Activated naive CD4-positive, alpha-beta T cell treated with anti-CD3 and anti-CD28 coated beads, Interleukin-2, amount 10 ng/mL, durations not matched to agents 7 days and 5 days (primary cell): ENCODE results near the gene RASAL2.

ENCODE experiments used
- CTCF ChIA-PET: fragments of 350-600 bp; sonication (Branson Sonifier 250); formaldehyde crosslinking; loops from one replicate; lab custom pipeline; 2021; ENCODE audit warnings: antibody characterized with exemption; lab: Charles Lee
- DNase-seq: peaks from one replicate; pipeline ENCODE4 v3.0.0-alpha.2; 2020
- H3K27ac Mint-ChIP-seq: one replicate; pipeline ENCODE4 v1.8.0; 2021; ENCODE audit warnings: mild to moderate bottlenecking, moderate library complexity, mixed read lengths
- H3K27me3 Mint-ChIP-seq: one replicate; pipeline ENCODE4 v1.8.0; 2021; ENCODE audit warnings: mild to moderate bottlenecking, mixed read lengths
- H3K36me3 Mint-ChIP-seq: one replicate; pipeline ENCODE4 v1.8.0; 2021; ENCODE audit warnings: mixed read lengths
- H3K4me1 Mint-ChIP-seq: one replicate; pipeline ENCODE4 v1.8.0; 2021; ENCODE audit warnings: mixed read lengths
- H3K4me3 Mint-ChIP-seq: one replicate; pipeline ENCODE4 v1.8.0; 2021; ENCODE audit warnings: mild to moderate bottlenecking, moderate library complexity, mixed read lengths
- H3K9me3 Mint-ChIP-seq: one replicate; pipeline ENCODE4 v1.8.0; 2021; ENCODE audit warnings: mixed read lengths

The RASAL2 gene

DNA sequence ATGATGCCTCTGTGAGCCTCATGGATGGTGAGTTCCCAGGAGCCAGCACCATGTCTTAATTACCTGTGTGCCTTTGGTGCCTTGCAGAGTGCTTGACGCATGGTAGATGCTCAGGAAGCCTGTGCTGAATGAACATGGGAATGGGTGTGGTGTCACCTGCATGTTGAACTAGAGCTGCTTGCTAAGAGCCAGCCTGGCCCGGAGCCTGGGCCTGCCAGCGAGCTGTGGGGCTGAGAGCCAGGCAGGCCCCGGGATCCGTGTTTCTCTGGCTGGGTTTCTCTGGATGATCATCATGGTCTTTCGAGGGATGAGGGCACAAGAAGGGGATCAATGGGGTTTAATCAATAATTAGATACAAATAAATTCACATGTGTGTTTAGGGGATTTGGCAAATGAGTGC is 412.3 kb downstream of the RASAL2 start:
- H3K4me3 Mint-ChIP-seq, result no peak overlapping the region
- CTCF ChIA-PET, result interaction anchor here (0.9 kb wide), 1 partner anchor 497 kb away, joined by 3 read pairs; no protein-coding TSS in a partner anchor
- no peaks in the 10 kb centered on the region for H3K9me3 Mint-ChIP-seq
- no peak overlapping the region for H3K27ac Mint-ChIP-seq
- no peak for DNase-seq
- H3K4me1 Mint-ChIP-seq, result no peaks in the 10 kb centered on the region
- H3K36me3 Mint-ChIP-seq, result no peaks in the 10 kb centered on the region
- peaks cover 4% of the 10 kb centered on the region for H3K27me3 Mint-ChIP-seq

DNA sequence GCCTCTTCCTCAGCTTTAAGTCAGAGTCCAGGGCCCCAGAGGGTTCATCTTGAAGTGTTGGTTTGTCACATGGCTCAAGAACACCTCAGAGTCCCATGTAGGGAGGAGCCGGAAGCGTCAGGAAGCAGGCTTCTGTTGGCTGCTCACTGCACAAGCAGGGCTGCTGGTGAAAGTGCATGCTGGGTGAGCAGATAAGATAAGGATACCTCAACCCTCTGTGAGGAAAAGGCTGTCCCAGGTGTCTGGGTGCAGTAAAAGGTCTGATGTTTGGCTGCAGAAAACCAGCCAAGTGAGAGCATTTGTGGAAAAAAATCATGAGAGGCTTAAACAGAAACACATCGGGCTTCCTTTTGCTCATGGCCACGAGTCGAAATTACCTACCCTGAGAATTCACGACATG is 412.8 kb downstream of the RASAL2 start:
- Mint-ChIP-seq H3K4me3 (no peak overlapping the region), H3K27me3 (peaks cover 4% of the 10 kb centered on the region), H3K4me1 (no peaks in the 10 kb centered on the region), H3K27ac (no peak overlapping the region), H3K9me3 (no peaks in the 10 kb centered on the region), H3K36me3 (no peaks in the 10 kb centered on the region)
- DNase-seq, result no peak
- CTCF ChIA-PET, result no interaction called here

DNA sequence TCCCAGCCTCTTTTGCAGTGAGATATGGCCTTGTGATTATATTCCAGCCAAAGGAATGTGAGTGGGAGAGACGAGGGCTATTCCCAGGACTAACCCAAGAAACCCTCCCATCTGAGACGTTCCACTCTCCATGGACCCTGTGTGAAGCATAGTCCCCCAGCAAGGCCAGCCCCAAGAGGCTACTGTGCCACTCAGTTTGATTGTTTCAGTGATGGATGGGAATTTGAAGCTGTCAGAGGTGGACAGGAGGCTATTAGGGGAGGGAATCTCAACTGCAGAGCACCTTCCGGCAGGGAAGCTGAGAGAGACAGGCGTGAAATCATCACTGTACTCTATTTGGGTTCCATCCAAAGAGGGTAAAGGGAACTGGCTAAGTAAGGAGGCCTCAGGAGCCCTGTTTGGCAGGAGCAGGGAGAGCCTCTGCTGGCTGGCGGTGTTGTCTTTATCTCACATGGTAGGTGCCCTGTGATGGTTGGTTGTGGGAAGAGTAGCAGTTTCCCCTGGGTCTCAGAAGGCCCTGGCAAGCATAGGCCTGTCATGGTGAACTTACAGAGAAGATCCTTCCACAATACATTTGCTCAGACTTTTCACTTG is 415.6 kb downstream of the RASAL2 start:
- CTCF ChIA-PET, result interaction anchor here (1.6 kb wide), 1 partner anchor 8 kb away, joined by 7 read pairs; no protein-coding TSS in a partner anchor

DNA sequence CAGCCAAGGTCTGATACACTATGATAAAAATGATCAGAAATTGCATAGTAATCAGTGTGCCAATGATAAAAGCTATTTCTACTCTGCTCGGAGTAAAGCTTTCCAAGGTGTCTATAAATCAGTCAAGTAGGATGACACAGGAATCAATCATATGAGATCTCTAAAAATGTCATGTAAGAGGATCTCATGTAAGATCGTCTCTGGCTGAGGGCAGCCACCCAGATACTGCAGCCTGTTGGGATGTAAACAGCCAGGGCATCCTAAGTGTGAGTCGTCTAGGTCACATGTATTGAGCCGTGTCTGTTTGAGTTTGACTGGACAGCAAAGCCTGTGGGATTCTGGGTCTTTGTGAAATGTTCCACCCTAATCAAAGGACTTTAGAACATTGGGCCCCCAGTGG is 416.3 kb downstream of the RASAL2 start:
- Mint-ChIP-seq H3K9me3 (no peaks in the 10 kb centered on the region), H3K4me1 (no peaks in the 10 kb centered on the region), H3K36me3 (no peaks in the 10 kb centered on the region), H3K27me3 (peaks cover 4% of the 10 kb centered on the region), H3K27ac (no peak overlapping the region), H3K4me3 (no peak overlapping the region)
- CTCF ChIA-PET, result interaction anchor here (1.6 kb wide), 1 partner anchor 8 kb away, joined by 7 read pairs; no protein-coding TSS in a partner anchor
- no peak for DNase-seq

More for the DNA sequence above, 415.6 kb downstream of the RASAL2 start:
- H3K27me3 Mint-ChIP-seq, result peaks cover 4% of the 10 kb centered on the region
- H3K9me3 Mint-ChIP-seq, result no peaks in the 10 kb centered on the region
- H3K27ac Mint-ChIP-seq, result no peak overlapping the region
- H3K4me1 Mint-ChIP-seq, result no peaks in the 10 kb centered on the region
- no peak overlapping the region for H3K4me3 Mint-ChIP-seq
- H3K36me3 Mint-ChIP-seq, result no peaks in the 10 kb centered on the region
- DNase-seq, result no peak

DNA sequence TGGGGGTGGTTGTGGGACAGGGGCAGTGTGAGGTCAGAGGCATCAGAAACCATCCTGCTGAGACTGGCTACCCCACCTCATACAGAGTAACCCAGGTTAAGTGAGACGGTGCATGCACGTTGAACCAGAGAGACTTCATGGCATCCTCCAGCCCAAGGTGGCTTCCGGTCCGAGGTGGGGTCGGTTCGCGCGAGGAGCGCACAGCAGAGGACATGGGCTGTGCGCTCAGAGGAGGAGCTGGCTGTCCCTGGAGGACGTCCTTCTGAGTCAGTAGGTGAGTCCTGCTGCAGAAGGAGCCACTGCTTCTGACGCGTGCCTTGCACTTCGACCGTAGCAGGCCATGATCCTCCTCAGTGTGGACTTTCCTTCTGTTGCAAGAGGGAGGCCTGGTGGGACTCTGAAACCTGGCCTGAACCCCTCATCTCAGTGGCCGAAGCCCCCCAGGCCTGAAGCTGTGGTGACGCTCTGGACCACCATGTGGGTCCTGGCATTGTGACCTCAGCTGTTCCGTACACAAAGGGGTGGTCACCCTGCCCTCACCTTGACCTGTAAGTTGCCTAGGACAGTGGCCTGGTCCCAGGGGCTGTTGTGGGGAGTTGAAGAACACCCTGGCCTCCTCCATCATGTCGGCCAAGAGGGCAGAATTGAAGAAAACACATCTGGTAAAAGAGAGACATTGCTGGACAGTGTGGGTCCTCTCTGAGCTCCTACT is 418.8 kb downstream of the RASAL2 start, which contains the start of gene TEX35:
Gene TEX35 (plus strand): TSS at position 544 of the 712 bp plus-strand sequence. CDS start 80 bp downstream, at position 624.
- peaks cover 4% of the 10 kb centered on the region for H3K27me3 Mint-ChIP-seq
- H3K4me1 Mint-ChIP-seq, result no peaks in the 10 kb centered on the region
- CTCF ChIA-PET, result interaction anchor here (1.4 kb wide), 1 partner anchor 11 kb away, joined by 3 read pairs; no protein-coding TSS in a partner anchor
- no peaks in the 10 kb centered on the region for H3K9me3 Mint-ChIP-seq
- no peaks in the 10 kb centered on the region for H3K36me3 Mint-ChIP-seq
- no peak for DNase-seq
- H3K4me3 Mint-ChIP-seq, result no peak within 1 kb of the TSS
- no peak within 1 kb of the TSS for H3K27ac Mint-ChIP-seq

DNA sequence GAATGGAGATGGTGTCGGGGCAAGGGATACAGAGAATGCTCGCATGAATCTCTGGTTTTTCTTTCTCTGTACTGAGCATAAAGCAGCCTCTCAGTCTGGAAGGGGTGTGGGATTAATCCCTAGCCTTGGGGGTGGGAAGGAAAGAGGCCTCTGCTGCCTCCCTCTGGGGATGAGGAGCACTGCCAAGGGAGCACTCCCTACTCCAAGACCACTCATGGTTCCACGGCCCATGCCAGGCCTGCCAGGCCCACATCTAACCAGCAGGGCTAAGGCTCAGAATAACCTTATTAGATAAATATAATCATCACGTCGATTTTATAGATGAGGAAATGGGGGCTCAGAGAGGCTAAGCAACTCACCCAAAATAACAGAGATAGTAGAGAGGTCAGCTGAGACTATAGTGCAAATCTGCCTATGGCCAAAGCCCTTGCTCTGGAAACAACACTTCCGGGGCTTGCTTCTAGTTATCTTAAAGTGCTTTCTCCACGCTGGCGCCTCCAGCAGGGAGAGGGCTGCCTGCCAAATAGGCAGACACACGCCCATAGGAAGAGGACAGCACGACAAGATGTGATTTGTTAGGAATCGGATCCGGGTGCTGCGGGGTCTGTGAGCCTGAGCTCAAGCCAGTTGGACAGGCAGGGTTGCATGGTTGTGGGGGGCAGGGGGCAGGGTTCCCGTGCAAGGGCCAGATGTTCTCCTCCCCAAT is 419.5 kb downstream of the RASAL2 start:
- no peaks in the 10 kb centered on the region for H3K4me1 Mint-ChIP-seq
- no peak overlapping the region for H3K27ac Mint-ChIP-seq
- no peaks in the 10 kb centered on the region for H3K9me3 Mint-ChIP-seq
- H3K27me3 Mint-ChIP-seq, result peaks cover 4% of the 10 kb centered on the region
- no peak for DNase-seq
- CTCF ChIA-PET, result interaction anchor here (1.4 kb wide), 1 partner anchor 11 kb away, joined by 3 read pairs; no protein-coding TSS in a partner anchor
- no peaks in the 10 kb centered on the region for H3K36me3 Mint-ChIP-seq
- H3K4me3 Mint-ChIP-seq, result no peak overlapping the region

DNA sequence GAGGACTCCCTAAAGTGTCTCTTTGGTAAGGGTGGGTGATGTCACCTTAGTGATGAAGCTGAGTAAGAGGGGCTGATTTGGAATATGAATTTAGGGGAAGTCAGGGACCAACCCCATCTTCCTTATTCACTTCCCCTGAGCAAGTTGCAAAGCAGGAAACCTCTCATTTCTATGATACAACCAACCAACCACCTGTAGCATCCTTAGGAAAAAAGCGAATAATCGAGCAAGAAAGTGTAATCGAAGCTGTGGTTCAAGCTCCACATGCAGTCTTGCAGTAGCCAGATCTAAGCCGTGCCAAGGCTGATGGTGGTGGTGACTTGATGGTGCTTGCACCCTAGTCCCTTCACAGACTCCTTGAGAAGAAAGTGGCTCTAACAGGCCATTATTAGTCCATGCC is 422.2 kb downstream of the RASAL2 start:
- Mint-ChIP-seq H3K27me3 (peaks cover 11% of the 10 kb centered on the region), H3K4me3 (no peak overlapping the region)

DNA sequence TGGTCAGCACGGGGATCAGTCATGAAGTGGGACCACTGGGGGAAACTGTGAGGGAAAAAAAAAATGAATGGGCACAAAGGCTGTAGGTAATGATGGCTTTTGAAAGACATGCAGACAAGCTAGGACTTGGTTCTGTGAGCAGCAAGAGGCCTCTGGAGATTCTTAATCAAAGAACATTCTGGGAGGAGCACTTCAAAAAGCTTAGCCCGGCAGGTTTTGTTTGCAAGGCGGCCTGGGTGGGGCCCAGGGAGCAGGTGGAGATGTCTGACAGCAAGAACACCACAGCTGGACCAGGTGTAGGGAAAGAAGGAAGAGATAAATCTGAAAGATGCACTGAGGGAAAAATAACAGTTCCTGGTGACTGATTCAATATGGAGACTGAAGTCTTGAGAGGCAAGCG is 425.0 kb downstream of the RASAL2 start:
- Mint-ChIP-seq H3K36me3 (no peaks in the 10 kb centered on the region), H3K4me1 (no peaks in the 10 kb centered on the region), H3K27me3 (peaks cover 12% of the 10 kb centered on the region), H3K9me3 (no peaks in the 10 kb centered on the region), H3K27ac (no peak overlapping the region), H3K4me3 (no peak overlapping the region)
- CTCF ChIA-PET, result interaction anchor here (1.1 kb wide), 1 partner anchor 12 kb away, joined by 5 read pairs; no protein-coding TSS in a partner anchor
- no peak for DNase-seq

More for the DNA sequence above, 422.2 kb downstream of the RASAL2 start:
- no peaks in the 10 kb centered on the region for H3K9me3 Mint-ChIP-seq
- DNase-seq, result no peak
- no peaks in the 10 kb centered on the region for H3K4me1 Mint-ChIP-seq
- CTCF ChIA-PET, result interaction anchor here (1.4 to 2.8 kb wide), 2 partner anchors 15 to 16 kb away, joined by 6 read pairs; no protein-coding TSS in a partner anchor
- H3K36me3 Mint-ChIP-seq, result no peaks in the 10 kb centered on the region
- no peak overlapping the region for H3K27ac Mint-ChIP-seq

DNA sequence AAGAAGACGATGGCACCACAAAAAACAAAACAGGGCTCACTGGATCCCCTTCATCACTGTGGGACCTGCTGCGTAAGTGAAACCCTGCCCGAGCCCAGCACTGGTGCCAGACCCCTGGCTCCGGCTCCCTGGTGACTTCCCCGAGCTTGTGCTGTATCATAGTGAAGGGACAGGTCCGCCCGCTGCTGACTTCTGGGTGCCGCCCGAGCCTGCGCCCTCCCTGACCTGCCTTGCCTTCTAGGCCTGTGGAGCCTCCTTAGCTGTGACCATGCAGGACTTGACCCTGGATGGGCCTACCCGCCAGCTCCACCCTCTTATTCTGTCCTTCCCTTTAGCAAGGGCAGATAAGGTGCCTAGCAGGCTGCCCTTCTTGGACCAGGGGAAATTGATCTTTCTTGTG is 426.9 kb downstream of the RASAL2 start:
- Mint-ChIP-seq H3K36me3 (no peaks in the 10 kb centered on the region), H3K4me3 (no peak overlapping the region), H3K27ac (no peak overlapping the region), H3K4me1 (no peaks in the 10 kb centered on the region), H3K9me3 (no peaks in the 10 kb centered on the region), H3K27me3 (peaks cover 8% of the 10 kb centered on the region)
- DNase-seq, result no peak
- CTCF ChIA-PET, result interaction anchor here (1.7 kb wide), 1 partner anchor 11 kb away, joined by 5 read pairs; no protein-coding TSS in a partner anchor

DNA sequence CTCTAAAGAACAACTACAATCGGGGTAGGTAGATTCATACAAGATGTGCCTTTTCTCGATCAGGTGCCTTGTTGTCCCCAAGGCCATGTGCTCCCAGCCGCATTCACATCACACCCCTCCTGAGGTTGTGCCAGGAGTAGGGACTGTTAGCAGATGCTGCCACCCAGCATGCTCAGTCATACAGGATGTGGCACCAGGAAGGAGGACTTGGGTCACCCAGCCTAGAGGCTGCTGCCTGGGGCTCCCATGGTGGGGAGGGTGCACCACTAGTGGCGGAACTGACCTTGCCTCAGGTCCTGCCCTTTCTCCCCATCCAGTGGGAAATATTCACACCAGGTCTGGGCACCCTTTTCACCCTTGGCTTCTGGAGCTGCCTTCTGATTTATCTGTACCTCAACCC is 427.3 kb downstream of the RASAL2 start:
- no peak overlapping the region for H3K4me3 Mint-ChIP-seq
- DNase-seq, result no peak
- H3K4me1 Mint-ChIP-seq, result no peaks in the 10 kb centered on the region
- CTCF ChIA-PET, result interaction anchor here (1.7 kb wide), 1 partner anchor 11 kb away, joined by 5 read pairs; no protein-coding TSS in a partner anchor
- H3K27ac Mint-ChIP-seq, result no peak overlapping the region
- H3K9me3 Mint-ChIP-seq, result no peaks in the 10 kb centered on the region
- H3K27me3 Mint-ChIP-seq, result peaks cover 8% of the 10 kb centered on the region
- H3K36me3 Mint-ChIP-seq, result no peaks in the 10 kb centered on the region

DNA sequence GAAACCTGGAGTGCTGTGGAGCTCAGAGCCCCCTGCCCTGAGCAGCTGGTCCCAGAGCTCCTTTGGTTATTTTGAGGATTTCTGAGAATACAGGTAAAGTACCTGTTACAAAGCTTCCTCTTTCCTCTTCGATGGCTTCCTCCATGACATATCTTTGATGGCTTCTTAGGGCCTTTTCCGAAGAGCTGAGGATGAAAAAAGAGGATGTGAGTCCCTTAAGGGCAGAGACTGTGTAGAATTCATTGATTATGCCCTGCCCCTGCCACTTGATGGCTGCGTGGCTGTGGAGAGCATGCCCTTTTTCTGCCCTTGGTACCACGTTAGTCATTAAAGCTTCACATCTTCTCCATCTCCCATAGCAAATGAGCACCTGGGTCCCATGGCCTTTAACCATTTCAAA is 433.2 kb downstream of the RASAL2 start:
- peaks cover under 1% of the 10 kb centered on the region for H3K4me1 Mint-ChIP-seq
- H3K4me3 Mint-ChIP-seq, result no peak overlapping the region
- H3K9me3 Mint-ChIP-seq, result no peaks in the 10 kb centered on the region
- no peaks in the 10 kb centered on the region for H3K36me3 Mint-ChIP-seq
- no peak overlapping the region for H3K27ac Mint-ChIP-seq
- H3K27me3 Mint-ChIP-seq, result no peaks in the 10 kb centered on the region
- no peak for DNase-seq
- CTCF ChIA-PET, result interaction anchor here (0.9 to 1.7 kb wide), 2 partner anchors 14 to 226 kb away, joined by 3 to 4 read pairs; no protein-coding TSS in a partner anchor

DNA sequence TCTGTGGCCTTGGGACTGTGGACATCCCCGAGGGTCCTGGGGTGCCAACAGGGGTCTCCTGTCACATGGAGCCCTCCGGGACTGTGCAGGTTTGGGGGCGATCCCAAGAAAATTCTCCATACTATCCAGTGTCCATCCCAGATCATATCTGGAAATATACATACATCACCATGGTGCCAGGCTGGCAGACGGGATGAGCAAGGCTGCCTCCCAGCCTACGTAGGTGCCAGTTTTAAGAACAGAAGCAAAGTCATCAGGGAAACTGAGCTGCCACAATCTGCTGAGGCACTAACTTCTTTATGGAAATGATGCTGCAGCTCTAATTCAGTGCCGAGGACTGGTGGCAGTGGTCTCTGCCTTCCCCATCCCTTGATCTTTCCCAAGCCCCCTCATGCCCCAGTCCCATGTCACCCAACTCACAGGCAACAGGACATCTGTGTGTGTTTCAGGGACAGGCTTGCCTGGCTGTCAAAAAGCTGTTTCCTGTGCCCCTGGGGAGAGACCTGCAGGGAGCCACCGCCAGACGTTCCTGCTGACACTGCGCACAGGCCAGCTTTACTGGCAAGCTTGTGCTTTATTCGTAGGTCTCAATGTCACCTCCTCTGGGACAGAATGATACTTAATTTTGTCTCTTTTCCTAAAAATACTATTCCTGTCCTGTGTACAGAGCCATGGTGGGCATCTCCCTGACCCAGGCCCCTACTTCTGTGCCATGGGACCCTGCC is 434.5 kb downstream of the RASAL2 start:
- DNase-seq, result no peak
- Mint-ChIP-seq H3K27me3 (no peaks in the 10 kb centered on the region), H3K9me3 (no peaks in the 10 kb centered on the region), H3K4me3 (no peak overlapping the region), H3K36me3 (no peaks in the 10 kb centered on the region), H3K4me1 (peaks cover 3% of the 10 kb centered on the region), H3K27ac (no peak overlapping the region)
- CTCF ChIA-PET, result interaction anchor here (1.2 to 2.6 kb wide), 2 partner anchors 13 to 474 kb away, joined by 4 to 11 read pairs; no protein-coding TSS in a partner anchor

DNA sequence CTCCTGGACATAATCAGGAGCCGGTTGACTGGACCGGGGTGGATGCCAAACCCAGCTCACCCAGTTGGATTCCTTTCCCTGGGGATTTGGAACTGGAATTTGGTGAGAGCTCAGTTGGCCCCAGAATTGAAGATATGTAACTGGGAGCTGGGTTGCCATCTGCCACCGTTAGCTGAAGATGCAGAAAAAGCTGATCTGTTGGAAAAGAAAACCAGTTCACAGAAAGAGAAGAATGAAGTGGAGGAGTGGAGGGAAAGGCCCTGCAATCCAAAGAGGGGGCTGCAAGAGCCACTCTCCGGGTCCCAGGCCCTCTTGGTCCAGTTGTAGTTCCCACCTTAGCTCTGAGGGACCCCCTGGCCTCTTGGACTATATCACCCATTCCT is 435.0 kb downstream of the RASAL2 start:
- no peak overlapping the region for H3K27ac Mint-ChIP-seq
- peaks cover 3% of the 10 kb centered on the region for H3K4me1 Mint-ChIP-seq
- DNase-seq, result no peak
- CTCF ChIA-PET, result interaction anchor here (1.2 to 2.6 kb wide), 2 partner anchors 13 to 474 kb away, joined by 4 to 11 read pairs; no protein-coding TSS in a partner anchor
- no peak overlapping the region for H3K4me3 Mint-ChIP-seq
- no peaks in the 10 kb centered on the region for H3K36me3 Mint-ChIP-seq
- H3K27me3 Mint-ChIP-seq, result no peaks in the 10 kb centered on the region
- H3K9me3 Mint-ChIP-seq, result no peaks in the 10 kb centered on the region
